Type B pancreatic cell (in vitro differentiated cells): ENCODE measurements around the gene DONSON. TPM values are rescaled to one million over a fixed set of nuclear protein-coding genes. Genes with fewer than 3 reads are reported as not detected.
"Not testable (repeated sequence)": the region's sequence is repeated elsewhere in the genome, so short reads cannot be mapped to it uniquely, and the experiment has no call there.

Source experiments
- DNase-seq: peaks from one replicate; pipeline ENCODE4 v3.0.0; 2021; ENCODE audit warnings: mixed read lengths; ENCODE audit not compliant: unreplicated experiment; ENCODE audit errors: extremely low spot score
- H3K27ac Mint-ChIP-seq: 2 replicates; pipeline ENCODE4 v1.8.0; 2021; ENCODE audit warnings: mild to moderate bottlenecking, mixed read lengths
- H3K27me3 Mint-ChIP-seq: 2 replicates; pipeline ENCODE4 v1.8.0; 2021; ENCODE audit warnings: mixed read lengths
- H3K36me3 Mint-ChIP-seq: 2 replicates; pipeline ENCODE4 v1.8.0; 2021; ENCODE audit warnings: mixed read lengths
- H3K4me1 Mint-ChIP-seq: one replicate; pipeline ENCODE4 v1.8.0; 2021; ENCODE audit warnings: mixed read lengths; ENCODE audit not compliant: unreplicated experiment
- H3K4me3 Mint-ChIP-seq: 2 replicates; pipeline ENCODE4 v1.8.0; 2021; ENCODE audit warnings: mild to moderate bottlenecking, mixed read lengths
- H3K9me3 Mint-ChIP-seq: 2 replicates; pipeline ENCODE4 v1.8.0; 2021; ENCODE audit warnings: mixed read lengths
- CTCF ChIP-seq: fragments of 200-600 bp; sonication (generic); conservative IDR thresholded peaks from 2 replicates; pipeline ENCODE4 v1.5.0; 2021; ENCODE audit warnings: antibody characterized with exemption, mild to moderate bottlenecking
- total RNA-seq: library from RNA; stranded (reverse); gene quantifications from 2 replicates; pipeline ENCODE4 v1.2.1, GENCODE V29; 2021; ENCODE audit warnings: low replicate concordance

The DONSON gene
- total RNA-seq, 1 donor from 2014 or later, result 27.4 TPM

GRCh38 chr21:33584455-33584854 lies 4.0 kb downstream of the DONSON start:
- H3K36me3 Mint-ChIP-seq, result peaks cover 18% of the 10 kb centered on the region
- TF ChIP-seq CTCF, result no peak
- no peak overlapping the region for H3K4me3 Mint-ChIP-seq
- H3K4me1 Mint-ChIP-seq, result peaks cover 16% of the 10 kb centered on the region
- no peaks in the 10 kb centered on the region for H3K9me3 Mint-ChIP-seq
- no peak for DNase-seq
- no peak overlapping the region for H3K27ac Mint-ChIP-seq
- H3K27me3 Mint-ChIP-seq, result no peaks in the 10 kb centered on the region

GRCh38 chr21:33578959-33579542 lies 9.4 kb downstream of the DONSON start:
- no peak for DNase-seq
- H3K4me1 Mint-ChIP-seq, result no peaks in the 10 kb centered on the region

GRCh38 chr21:33578214-33578613 lies 10.3 kb downstream of the DONSON start:
- H3K4me1 Mint-ChIP-seq, result no peaks in the 10 kb centered on the region
- peaks cover 15% of the 10 kb centered on the region for H3K36me3 Mint-ChIP-seq
- DNase-seq, result no peak
- no peaks in the 10 kb centered on the region for H3K9me3 Mint-ChIP-seq
- no peak overlapping the region for H3K4me3 Mint-ChIP-seq
- H3K27ac Mint-ChIP-seq, result no peak overlapping the region
- TF ChIP-seq CTCF, result no peak
- no peaks in the 10 kb centered on the region for H3K27me3 Mint-ChIP-seq

More at GRCh38 chr21:33578959-33579542, 9.4 kb downstream of the DONSON start:
- Mint-ChIP-seq H3K27me3 (no peaks in the 10 kb centered on the region), H3K4me3 (no peak overlapping the region), H3K36me3 (peaks cover 10% of the 10 kb centered on the region), H3K9me3 (no peaks in the 10 kb centered on the region), H3K27ac (peak overlapping the region; percentile 57)
- TF ChIP-seq CTCF, result no peak

GRCh38 chr21:33576741-33577141 lies 11.7 kb downstream of the DONSON start:
- not testable (repeated sequence) for H3K9me3 Mint-ChIP-seq, H3K4me3 Mint-ChIP-seq, H3K27me3 Mint-ChIP-seq, H3K4me1 Mint-ChIP-seq, DNase-seq
- Mint-ChIP-seq H3K36me3 (peaks cover 21% of the 10 kb centered on the region), H3K27ac (peak overlapping the region; percentile 53)

GRCh38 chr21:33572350-33572749 lies 16.1 kb downstream of the DONSON start:
- Mint-ChIP-seq H3K9me3 (no peaks in the 10 kb centered on the region), H3K27me3 (no peaks in the 10 kb centered on the region), H3K27ac (no peak overlapping the region), H3K4me3 (no peak overlapping the region), H3K36me3 (peaks cover 25% of the 10 kb centered on the region), H3K4me1 (no peaks in the 10 kb centered on the region)
- no peak for TF ChIP-seq CTCF
- no peak for DNase-seq

GRCh38 chr21:33569991-33570390 lies 18.5 kb downstream of the DONSON start:
- TF ChIP-seq CTCF, result no peak
- Mint-ChIP-seq H3K27ac (no peak overlapping the region), H3K27me3 (no peaks in the 10 kb centered on the region), H3K36me3 (peaks cover 21% of the 10 kb centered on the region), H3K4me3 (no peak overlapping the region), H3K4me1 (no peaks in the 10 kb centered on the region), H3K9me3 (no peaks in the 10 kb centered on the region)
- no peak for DNase-seq
